Stimulated activated effector memory CD8-positive, alpha-beta T cell treated with anti-CD3 and anti-CD28 coated beads, Interleukin-12 subunit alpha, Interleukin-12 subunit beta, amount 100 ng/mL, for 72 hours (primary cell): ENCODE data around the gene SOS2.
A peak's percentile ranks its signal among the peaks of the same experiment; 100 is the strongest.

ENCODE experiments used
- ATAC-seq: fragments of 150-1000 bp; cut with Tn5 transposase; 2 replicates; pipeline ENCODE4 v1.10.0; 2021
- DNase-seq, 2 donors: peaks; one replicate each; pipeline ENCODE4 v3.0.0; 2021 to 2022; ENCODE audit warnings: low spot score in 2 of 2
- H3K27ac Mint-ChIP-seq: one replicate; pipeline ENCODE4 v1.8.0; 2022; ENCODE audit warnings: mild to moderate bottlenecking, mixed read lengths
- H3K36me3 Mint-ChIP-seq: one replicate; pipeline ENCODE4 v1.8.0; 2022; ENCODE audit warnings: mild to moderate bottlenecking, mixed read lengths
- H3K4me1 Mint-ChIP-seq: one replicate; pipeline ENCODE4 v1.8.0; 2022; ENCODE audit warnings: mixed read lengths
- H3K4me3 Mint-ChIP-seq: one replicate; pipeline ENCODE4 v1.8.0; 2022; ENCODE audit warnings: mild to moderate bottlenecking, mixed read lengths
- H3K9me3 Mint-ChIP-seq: one replicate; pipeline ENCODE4 v1.8.0; 2022; ENCODE audit warnings: mixed read lengths

SOS2 gene

DNA sequence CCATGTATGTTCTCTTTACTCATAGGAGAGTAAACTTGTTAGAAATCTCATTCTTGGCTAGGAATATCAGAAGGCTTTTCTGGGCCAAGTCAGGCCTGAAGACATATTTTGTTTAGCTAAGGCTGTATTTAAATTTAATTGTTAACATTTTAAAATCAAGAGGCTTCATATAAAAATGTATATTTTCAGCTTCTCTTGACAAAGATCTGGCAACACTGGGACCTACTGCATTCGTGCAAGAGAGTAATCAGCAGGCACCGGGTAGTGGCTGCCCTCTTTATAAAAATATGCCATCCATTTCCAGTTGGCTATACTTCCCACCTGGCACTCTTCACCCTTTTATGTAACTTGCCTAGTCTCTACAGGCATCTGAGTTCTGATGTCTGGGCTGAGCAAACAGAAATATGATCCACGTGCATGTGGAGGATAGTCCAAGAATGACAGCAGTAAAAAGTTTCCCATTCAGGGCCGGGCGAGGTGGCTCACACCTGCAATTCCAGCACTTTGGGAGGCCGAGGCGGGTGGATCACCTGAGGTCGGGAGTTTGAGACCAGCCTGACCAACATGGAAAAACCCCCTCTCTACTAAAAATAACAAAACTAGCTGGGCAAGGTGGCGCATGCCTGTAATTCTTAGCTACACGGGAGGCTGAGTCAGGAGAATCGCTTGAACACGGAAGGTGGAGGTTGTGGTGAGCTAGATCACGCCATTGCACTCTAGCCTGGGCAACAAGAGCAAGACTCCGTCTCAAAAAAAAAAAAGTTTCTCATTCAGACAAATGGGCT, 2.0 kb upstream of the SOS2 start:
- H3K9me3 Mint-ChIP-seq = no peaks in the 10 kb centered on the region
- DNase-seq = peak in 1 of 2 donors; percentile 66
- peak overlapping the region; percentile 89 for H3K27ac Mint-ChIP-seq
- H3K36me3 Mint-ChIP-seq = peaks cover 16% of the 10 kb centered on the region
- peak overlapping the region; percentile 43 for H3K4me3 Mint-ChIP-seq
- ATAC-seq = no peak
- peaks cover 19% of the 10 kb centered on the region for H3K4me1 Mint-ChIP-seq

DNA sequence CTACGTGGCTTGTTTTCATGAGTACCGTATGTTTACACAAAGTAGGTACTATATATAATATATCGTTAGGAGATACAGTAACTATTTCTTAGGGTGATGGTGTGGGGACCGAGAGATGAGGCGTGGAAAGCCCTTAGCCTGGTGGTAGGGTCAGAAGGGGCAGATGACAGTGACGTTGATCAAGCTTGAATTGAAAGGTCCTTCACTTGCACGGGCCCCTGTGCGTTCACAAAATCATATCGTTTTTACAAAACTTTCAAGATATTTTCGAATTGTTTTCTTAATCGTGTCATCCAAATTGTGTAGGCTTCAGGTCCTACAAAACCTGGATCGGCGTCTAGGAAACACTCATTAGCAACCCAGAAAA, 881 bp upstream of the SOS2 start:
- H3K27ac Mint-ChIP-seq = peak overlapping the region; percentile 43
- peak overlapping the region; percentile 79 for H3K4me3 Mint-ChIP-seq
- peaks cover 16% of the 10 kb centered on the region for H3K36me3 Mint-ChIP-seq
- no peaks in the 10 kb centered on the region for H3K9me3 Mint-ChIP-seq
- peaks cover 19% of the 10 kb centered on the region for H3K4me1 Mint-ChIP-seq
- ATAC-seq (no peak), DNase-seq (no peak)

DNA sequence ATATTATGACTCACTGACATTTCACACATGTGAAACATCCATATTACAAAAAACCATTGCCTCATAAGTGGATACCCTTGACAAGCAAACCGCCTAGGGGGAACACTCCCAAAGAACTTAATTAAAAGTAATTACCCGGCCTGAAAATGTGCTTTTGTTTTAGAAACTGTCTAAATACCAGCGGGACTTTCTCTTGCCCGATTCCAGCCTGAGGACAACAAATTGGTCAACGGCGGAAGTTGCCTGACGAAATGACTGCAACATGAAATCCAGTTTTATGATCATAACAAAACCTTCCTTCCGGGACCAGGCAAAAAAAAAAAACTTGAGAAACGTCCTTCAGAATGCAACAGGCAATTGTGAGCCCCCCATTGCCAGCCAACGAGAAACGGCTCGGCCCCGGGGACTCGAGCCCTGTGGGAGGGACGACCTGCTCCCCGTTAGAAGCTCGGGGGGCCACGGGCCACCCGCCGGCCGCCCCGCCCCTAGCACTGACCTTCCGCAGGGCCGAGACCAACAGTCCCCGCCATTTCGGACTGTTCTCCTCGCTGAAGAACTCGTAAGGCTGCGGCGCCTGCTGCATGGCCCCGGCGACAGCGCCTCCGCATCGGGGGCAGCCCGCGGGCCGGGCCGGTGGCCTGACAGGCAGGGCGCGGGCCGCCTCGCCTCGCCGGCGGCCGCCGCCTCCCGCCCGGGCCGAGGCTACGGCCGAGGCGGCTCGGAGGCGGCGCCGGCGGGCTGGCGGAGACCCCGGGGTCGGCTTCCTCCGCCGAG, 490 bp downstream of the SOS2 start:
- Mint-ChIP-seq H3K4me3 (peak overlapping the region; percentile 79), H3K9me3 (no peaks in the 10 kb centered on the region), H3K27ac (peak overlapping the region; percentile 89), H3K4me1 (peaks cover 31% of the 10 kb centered on the region), H3K36me3 (peaks cover 16% of the 10 kb centered on the region)
- DNase-seq (peak; percentile 24 to 77), ATAC-seq (peak; percentile 44)

DNA sequence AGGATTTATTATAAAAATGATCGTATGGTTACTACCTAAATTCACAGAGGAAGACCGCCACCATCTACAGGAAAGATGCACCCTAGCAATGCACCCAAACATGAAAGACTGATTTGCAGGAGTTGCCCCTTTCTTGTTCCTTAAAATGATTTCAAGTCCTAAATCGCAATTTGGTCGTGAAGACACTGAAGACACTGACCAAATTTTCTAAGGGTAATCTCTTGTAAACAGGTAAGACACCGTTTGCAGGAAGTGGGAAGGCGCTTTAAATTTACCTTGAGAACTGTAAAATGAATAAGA, 1.0 kb downstream of the SOS2 start:
- Mint-ChIP-seq H3K27ac (peak overlapping the region; percentile 89), H3K9me3 (no peaks in the 10 kb centered on the region), H3K4me3 (peak overlapping the region; percentile 79), H3K36me3 (peaks cover 16% of the 10 kb centered on the region), H3K4me1 (peaks cover 31% of the 10 kb centered on the region)
- DNase-seq (no peak), ATAC-seq (no peak)

DNA sequence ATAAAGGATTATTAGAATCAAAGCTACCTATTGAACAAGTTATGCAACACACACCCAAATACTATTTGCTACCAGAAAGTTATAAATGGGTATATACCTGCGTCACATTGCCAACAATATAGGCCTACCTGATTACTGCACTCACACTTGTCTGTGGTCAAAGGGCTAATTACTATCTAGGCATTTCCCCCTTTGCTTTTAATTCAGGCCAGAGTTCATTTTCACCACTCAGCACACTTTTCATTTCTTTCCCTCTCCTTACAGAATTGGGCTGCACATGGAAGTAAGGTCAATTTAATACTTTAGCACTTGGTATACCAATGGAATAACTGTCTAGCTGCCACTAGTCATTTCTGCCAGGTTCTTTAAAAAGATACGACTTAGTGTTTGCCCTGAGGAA, 1.7 kb downstream of the SOS2 start:
- DNase-seq (no peak), ATAC-seq (no peak)
- peak overlapping the region; percentile 79 for H3K4me3 Mint-ChIP-seq
- peaks cover 31% of the 10 kb centered on the region for H3K4me1 Mint-ChIP-seq
- no peak overlapping the region for H3K27ac Mint-ChIP-seq
- peaks cover 16% of the 10 kb centered on the region for H3K36me3 Mint-ChIP-seq
- no peaks in the 10 kb centered on the region for H3K9me3 Mint-ChIP-seq

DNA sequence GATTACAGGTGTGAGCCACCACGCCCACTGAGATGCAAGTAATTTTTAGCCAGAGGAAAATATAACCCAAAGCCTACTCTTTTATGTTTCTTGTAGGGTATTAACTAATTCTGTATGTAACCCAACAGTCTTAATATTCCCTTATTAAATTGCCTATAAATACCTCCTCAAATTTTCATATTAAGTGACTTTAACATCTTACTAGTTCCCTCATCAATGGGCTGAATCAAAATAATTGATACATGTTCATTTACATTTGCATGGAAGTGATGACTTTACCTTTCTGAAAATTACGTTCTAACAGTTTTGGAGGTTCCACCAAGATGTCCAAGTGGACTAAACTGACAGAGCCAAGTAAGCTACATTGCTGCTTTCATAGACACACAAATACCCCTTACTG, 3.1 kb downstream of the SOS2 start:
- no peak for DNase-seq
- H3K9me3 Mint-ChIP-seq = no peaks in the 10 kb centered on the region

DNA sequence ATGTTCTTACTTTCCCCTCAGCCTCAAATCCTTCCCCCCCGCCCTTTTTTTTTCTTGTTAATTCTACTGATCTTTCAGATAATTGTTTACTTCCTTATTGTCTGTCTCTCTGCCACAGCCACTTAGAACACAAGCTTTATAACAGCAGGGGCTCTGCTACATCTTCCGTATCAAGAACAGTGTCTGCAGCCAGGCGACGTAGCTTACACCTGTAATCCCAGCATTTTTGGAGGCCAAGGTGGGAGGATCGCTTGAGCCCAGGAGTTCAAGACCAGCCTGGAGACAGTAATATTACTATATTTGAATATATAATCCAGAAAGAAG, 5.4 kb downstream of the SOS2 start:
- no peak for DNase-seq
- H3K4me3 Mint-ChIP-seq = no peak overlapping the region

More for the DNA sequence above, 3.1 kb downstream of the SOS2 start:
- ATAC-seq = no peak
- H3K4me1 Mint-ChIP-seq = peaks cover 22% of the 10 kb centered on the region
- H3K4me3 Mint-ChIP-seq = no peak overlapping the region
- H3K36me3 Mint-ChIP-seq = peaks cover 14% of the 10 kb centered on the region
- no peak overlapping the region for H3K27ac Mint-ChIP-seq

DNA sequence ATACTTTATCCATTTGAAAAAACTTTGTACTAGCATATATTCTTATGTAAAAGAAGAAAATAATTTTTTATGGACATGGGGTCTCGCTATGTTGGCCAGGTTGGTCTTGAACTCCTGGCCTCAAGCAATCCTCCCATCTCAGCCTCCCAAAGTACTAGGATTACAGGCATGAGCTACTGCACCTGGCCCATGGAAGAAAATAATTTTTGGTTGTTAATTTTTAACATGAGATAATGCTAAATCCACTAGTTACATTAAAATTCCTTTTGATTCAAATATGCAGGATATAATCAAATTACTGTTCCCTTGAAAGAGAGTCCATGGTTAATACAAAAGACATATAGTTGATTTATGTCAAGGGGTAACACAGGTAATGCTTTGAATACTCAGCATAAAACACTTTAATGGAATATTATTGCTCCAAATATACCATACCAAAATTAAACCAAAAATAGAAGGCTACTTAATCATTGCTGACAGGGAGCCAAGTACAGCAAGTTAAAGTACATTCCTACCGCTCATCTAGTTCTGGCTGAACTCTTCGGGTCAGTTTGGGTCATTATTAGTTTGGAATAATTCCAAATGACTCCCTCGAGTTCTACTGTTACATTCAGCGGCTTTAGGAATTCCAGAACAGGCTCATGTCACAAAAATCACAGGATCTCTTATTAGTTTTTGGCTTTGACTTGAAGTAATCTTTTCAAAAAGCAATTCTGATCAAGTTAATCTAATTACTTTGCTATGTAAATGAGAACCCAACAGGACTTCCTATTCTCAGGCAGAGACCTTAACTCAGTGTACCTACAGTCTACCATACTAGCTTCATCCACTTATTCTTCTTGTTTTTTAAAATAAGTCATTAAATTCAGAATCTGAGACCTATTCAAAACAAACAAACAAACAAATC, 6.1 kb downstream of the SOS2 start:
- no peak for ATAC-seq
- H3K4me3 Mint-ChIP-seq = no peak overlapping the region
- H3K36me3 Mint-ChIP-seq = peaks cover 17% of the 10 kb centered on the region
- H3K4me1 Mint-ChIP-seq = peaks cover 32% of the 10 kb centered on the region
- no peak for DNase-seq
- no peak overlapping the region for H3K27ac Mint-ChIP-seq
- H3K9me3 Mint-ChIP-seq = no peaks in the 10 kb centered on the region

More for the DNA sequence above, 5.4 kb downstream of the SOS2 start:
- Mint-ChIP-seq H3K4me1 (peaks cover 34% of the 10 kb centered on the region), H3K36me3 (peaks cover 22% of the 10 kb centered on the region), H3K9me3 (no peaks in the 10 kb centered on the region), H3K27ac (no peak overlapping the region)
- ATAC-seq = no peak

DNA sequence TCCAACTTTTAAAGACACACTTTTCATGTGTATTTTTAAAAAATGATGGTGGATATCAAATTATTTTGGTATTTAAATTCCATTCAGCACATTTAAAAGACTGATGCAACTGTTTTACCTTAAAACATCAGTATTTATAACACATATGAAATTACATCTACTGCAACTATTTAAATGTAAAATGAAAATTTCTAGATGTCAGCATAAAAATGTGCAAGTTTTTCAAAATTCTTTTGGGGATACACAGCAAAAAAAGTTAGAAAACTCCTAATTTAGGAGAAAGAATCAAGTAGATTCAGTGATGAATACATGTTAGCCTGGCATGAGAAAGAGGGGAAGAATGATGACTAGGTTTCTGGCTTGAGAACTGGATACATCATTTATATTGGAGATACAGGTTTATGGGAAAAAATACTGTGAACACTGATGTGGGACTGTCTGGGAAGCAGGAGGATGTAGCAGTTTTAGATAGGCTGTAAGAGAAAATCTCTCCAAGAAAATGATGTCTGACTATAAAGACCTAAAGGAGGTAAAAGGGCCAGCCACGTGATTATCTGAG, 9.2 kb downstream of the SOS2 start:
- Mint-ChIP-seq H3K4me3 (no peak overlapping the region), H3K27ac (no peak overlapping the region), H3K9me3 (no peaks in the 10 kb centered on the region), H3K36me3 (peaks cover 26% of the 10 kb centered on the region), H3K4me1 (peaks cover 34% of the 10 kb centered on the region)
- DNase-seq = no peak
- ATAC-seq = no peak

DNA sequence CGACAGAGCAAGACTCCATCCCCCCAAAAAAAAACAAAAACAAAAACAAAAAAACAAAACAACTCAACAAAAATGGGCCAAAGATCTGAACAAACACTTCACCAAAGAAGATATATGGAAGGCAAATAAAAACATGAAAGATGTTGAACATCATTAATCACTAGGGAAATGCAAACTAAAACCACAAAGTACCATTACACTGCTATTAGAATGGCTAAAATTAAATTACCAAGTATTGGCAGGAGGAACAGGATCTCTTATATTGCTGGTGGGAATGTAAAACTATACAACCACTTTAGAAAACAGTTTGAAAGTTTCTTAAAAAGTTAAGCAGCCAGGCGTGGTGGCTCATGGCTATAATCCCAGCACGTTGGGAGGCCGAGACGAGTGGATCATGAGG, 12.9 kb downstream of the SOS2 start:
- DNase-seq (no peak), ATAC-seq (no peak)
- H3K9me3 Mint-ChIP-seq = no peaks in the 10 kb centered on the region
- no peak overlapping the region for H3K4me3 Mint-ChIP-seq
- H3K4me1 Mint-ChIP-seq = peaks cover 30% of the 10 kb centered on the region
- H3K36me3 Mint-ChIP-seq = peaks cover 20% of the 10 kb centered on the region
- H3K27ac Mint-ChIP-seq = no peak overlapping the region

DNA sequence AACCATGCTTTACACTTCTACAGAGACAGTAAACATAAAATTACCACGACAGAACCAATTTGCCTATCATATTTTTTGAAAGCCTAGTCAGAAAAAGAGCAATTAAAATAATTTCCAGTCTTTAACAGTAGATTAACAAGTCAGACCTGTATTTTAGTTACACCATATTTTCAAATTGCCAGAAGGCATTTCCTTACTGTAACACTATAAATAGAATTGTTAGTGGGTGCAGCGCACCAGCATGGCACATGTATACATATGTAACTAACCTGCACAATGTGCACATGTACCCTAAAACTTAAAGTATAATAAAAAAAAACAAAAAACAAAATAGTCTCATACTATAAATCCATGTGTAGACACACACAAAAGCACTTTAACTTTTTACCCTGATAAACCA, 16.0 kb downstream of the SOS2 start:
- Mint-ChIP-seq H3K4me1 (peaks cover 25% of the 10 kb centered on the region), H3K27ac (no peak overlapping the region), H3K4me3 (no peak overlapping the region), H3K9me3 (no peaks in the 10 kb centered on the region), H3K36me3 (peaks cover 12% of the 10 kb centered on the region)
- ATAC-seq (no peak), DNase-seq (no peak)

DNA sequence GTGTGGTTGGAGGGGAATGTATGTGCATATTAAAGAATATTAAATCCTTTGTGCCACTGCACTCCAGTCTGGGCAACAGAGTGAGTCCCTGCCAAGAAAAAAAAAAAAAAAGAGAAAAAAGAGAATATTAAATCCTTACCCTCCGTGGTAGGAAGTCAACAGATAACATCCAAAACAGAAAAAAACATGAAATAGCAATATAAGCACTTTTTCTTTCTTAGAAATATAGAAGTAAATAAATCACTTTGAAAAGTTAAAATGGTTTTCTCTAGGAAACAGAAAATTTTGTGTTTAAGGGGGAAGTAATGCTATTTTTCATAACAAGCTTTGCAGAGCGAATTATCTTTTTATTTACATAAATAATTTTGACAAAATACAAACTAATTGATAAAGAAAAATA, 17.6 kb downstream of the SOS2 start:
- H3K9me3 Mint-ChIP-seq = no peaks in the 10 kb centered on the region
- peaks cover 12% of the 10 kb centered on the region for H3K36me3 Mint-ChIP-seq
- ATAC-seq = no peak
- DNase-seq = no peak
- H3K27ac Mint-ChIP-seq = no peak overlapping the region
- H3K4me3 Mint-ChIP-seq = no peak overlapping the region
- peaks cover 19% of the 10 kb centered on the region for H3K4me1 Mint-ChIP-seq

DNA sequence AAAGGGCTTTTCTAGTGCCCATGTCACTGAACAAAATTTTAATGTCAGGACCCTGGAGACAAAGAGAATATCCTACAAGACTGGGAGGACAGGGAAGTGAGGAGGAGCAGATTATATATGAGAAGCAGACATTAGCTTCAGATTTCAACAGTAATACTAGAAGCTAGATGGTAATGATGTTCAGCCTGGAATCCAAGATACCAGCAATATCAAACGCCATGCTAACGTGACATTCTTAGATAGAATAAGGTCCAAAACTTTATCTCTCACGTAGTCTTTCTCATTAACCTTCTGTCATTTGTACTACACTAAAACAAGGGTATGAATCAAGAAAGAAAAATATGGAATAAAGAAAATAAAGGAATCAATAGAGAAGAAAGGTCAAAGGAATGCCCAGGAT, 18.7 kb downstream of the SOS2 start:
- H3K9me3 Mint-ChIP-seq = no peaks in the 10 kb centered on the region
- no peak overlapping the region for H3K27ac Mint-ChIP-seq
- H3K36me3 Mint-ChIP-seq = peaks cover 3% of the 10 kb centered on the region
- ATAC-seq = no peak
- peaks cover 13% of the 10 kb centered on the region for H3K4me1 Mint-ChIP-seq
- no peak for DNase-seq
- H3K4me3 Mint-ChIP-seq = no peak overlapping the region

DNA sequence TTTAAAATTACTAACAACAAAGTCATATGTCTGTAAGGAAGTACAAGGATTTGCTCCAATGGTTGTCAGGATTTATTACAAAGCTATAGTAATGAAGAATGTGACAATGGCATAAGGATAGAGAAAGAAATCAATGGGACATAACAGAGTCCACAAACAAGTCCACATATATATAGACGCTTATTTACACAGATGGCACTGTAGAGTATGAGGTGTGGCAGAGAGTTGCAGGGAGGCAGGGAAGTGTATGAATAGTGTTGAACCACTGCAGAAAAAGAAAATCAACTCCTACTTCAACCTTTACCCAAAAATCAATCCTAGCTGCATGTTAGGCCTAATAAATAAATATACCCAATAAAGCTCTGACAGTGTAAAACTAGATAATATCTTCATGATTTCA, 21.3 kb downstream of the SOS2 start:
- ATAC-seq (no peak), DNase-seq (no peak)
- Mint-ChIP-seq H3K36me3 (peaks cover 1% of the 10 kb centered on the region), H3K27ac (no peak overlapping the region), H3K4me1 (peaks cover 9% of the 10 kb centered on the region), H3K9me3 (no peaks in the 10 kb centered on the region), H3K4me3 (no peak overlapping the region)

DNA sequence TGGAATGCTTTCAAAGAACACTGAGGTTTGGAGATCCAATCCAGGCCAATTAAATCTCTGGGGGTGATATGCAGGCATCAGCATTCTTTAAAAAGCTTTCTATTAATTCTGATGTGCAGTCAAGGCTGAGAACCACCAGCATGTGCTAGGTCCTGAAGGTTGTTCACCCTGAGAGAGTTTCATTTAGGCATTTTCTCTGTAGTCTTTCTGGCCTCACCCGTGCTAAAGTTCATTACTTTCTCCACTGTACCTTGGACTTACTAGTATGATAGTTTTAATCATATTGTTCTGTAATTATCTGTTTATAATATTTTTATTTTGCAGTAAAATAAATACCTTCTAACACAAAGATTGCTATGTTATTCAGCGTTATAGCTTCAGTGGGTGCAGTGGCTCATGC, 32.9 kb downstream of the SOS2 start:
- no peaks in the 10 kb centered on the region for H3K9me3 Mint-ChIP-seq
- no peak overlapping the region for H3K27ac Mint-ChIP-seq
- ATAC-seq (no peak), DNase-seq (no peak)
- H3K36me3 Mint-ChIP-seq = peaks cover 73% of the 10 kb centered on the region
- no peak overlapping the region for H3K4me3 Mint-ChIP-seq
- no peaks in the 10 kb centered on the region for H3K4me1 Mint-ChIP-seq
